Ecto neural progenitor cell (in vitro differentiated cells): Measurements from ENCODE around the gene OR51S1.
"Not testable (repeated sequence)": the region's sequence is repeated elsewhere in the genome, so short reads cannot be mapped to it uniquely, and the experiment has no call there.

Source experiments
- DNase-seq: peaks from one replicate; pipeline ENCODE4 v3.0.0-alpha.2; 2018; ENCODE audit warnings: low spot score

OR51S1 gene, protein sequence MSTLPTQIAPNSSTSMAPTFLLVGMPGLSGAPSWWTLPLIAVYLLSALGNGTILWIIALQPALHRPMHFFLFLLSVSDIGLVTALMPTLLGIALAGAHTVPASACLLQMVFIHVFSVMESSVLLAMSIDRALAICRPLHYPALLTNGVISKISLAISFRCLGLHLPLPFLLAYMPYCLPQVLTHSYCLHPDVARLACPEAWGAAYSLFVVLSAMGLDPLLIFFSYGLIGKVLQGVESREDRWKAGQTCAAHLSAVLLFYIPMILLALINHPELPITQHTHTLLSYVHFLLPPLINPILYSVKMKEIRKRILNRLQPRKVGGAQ

DNA sequence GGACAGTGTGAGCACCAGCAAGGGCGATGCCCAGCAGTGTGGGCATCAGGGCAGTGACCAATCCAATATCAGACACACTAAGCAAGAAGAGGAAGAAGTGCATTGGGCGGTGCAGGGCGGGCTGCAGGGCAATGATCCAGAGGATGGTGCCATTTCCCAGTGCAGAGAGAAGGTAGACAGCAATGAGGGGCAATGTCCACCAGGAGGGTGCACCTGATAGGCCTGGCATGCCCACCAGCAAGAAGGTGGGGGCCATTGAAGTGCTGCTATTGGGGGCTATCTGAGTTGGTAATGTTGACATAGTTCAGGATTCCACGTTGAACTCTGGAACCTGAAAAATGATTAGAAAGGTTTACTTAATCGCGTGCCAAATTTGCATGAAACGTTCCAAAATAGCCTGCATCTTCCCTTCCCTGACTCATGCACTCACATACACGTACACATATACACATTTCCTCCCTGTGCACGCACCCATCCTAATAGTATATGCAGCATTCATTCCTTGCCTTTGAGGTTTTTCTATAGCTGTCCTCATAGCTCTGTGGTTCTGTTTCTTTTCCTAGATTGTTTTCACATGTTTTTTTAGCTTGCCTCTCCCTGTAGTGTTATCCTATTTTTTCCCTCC is at the start of gene OR51S1:
Gene OR51S1, minus strand, starts transcription at position 301 of the 625 bp plus-strand sequence. Its CDS starts 0 bp downstream, at position 301.
- no peak for DNase-seq

DNA sequence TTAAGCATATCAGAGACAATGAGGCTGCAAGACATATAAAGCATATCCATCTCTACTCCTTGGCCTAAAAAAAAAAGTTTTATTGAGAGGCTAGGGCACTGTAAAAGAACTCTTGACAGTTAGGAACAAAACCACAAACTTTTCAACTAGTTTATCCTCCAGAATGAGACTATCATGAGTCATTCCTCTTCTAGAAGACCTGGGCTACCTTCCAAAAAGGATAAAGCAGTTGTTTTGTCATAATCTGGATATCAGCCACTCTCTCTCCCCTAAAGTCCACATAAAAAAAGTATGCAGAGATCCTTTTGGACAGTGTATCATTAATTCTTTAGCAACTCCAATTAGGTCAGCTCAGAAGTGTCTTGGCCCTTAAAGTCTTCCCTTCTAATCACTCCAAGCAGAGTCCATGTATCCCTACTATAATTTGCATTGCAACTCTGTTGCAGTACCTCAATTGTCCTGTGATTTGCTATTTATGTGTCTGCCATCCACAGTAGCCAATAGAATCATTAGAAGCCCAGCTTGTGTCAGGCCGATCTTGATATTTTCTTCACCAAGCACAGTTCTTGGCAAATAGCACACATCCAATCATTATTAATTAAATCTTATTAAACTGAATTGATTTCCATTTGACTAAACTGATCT is 43.1 kb upstream of the OR51S1 start:
- DNase-seq: no peak

DNA sequence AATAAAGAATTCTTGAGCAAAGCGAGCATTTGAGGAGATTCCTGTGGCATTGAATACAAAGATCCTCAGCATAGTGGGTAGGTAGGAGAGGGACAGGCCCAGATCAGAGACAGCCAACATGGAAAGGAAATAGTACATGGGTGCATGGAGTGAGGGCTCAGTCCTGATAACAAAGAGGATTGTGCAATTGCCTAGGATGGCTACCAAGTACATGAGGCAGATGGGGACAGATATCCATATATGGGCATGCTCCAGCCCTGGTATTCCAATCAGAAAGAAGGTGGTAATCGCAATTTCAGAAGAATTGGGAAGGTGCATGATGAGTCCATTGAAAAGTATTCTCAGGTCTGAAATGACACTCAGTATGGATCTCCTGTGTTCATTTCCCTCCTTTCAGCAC is 41.3 kb upstream of the OR51S1 start:
- DNase-seq: no peak

GRCh38 chr11:4887591-4887990 is 38.6 kb upstream of the OR51S1 start:
- DNase-seq: no peak

- no peak for DNase-seq
These were observed 37.2 kb upstream of the OR51S1 start for GRCh38 chr11:4886186-4886585.

GRCh38 chr11:4884361-4884760 is 35.4 kb upstream of the OR51S1 start:
- no peak for DNase-seq

DNA sequence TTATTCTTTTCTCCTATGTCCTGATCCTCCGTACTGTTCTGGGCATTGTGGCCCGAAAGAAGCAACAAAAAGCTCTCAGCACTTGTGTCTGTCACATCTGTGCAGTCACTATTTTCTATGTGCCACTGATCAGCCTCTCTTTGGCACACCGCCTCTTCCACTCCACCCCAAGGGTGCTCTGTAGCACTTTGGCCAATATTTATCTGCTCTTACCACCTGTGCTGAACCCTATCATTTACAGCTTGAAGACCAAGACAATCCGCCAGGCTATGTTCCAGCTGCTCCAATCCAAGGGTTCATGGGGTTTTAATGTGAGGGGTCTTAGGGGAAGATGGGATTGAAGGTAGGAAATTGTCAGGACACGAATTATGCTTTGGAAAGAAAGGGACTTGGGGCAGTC is 33.5 kb upstream of the OR51S1 start:
- no peak for DNase-seq

DNA sequence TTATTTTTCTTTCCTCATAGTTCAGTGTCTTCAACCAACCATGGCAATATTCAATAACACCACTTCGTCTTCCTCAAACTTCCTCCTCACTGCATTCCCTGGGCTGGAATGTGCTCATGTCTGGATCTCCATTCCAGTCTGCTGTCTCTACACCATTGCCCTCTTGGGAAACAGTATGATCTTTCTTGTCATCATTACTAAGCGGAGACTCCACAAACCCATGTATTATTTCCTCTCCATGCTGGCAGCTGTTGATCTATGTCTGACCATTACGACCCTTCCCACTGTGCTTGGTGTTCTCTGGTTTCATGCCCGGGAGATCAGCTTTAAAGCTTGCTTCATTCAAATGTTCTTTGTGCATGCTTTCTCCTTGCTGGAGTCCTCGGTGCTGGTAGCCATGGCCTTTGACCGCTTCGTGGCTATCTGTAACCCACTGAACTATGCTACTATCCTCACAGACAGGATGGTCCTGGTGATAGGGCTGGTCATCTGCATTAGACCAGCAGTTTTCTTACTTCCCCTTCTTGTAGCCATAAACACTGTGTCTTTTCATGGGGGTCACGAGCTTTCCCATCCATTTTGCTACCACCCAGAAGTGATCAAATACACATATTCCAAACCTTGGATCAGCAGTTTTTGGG is 33.0 kb upstream of the OR51S1 start, which contains the start of gene OR51T1:
Gene OR51T1, plus strand, starts transcription at position 41 of the 641 bp plus-strand sequence. Its CDS starts 0 bp downstream, at position 41.
- no peak for DNase-seq

DNA sequence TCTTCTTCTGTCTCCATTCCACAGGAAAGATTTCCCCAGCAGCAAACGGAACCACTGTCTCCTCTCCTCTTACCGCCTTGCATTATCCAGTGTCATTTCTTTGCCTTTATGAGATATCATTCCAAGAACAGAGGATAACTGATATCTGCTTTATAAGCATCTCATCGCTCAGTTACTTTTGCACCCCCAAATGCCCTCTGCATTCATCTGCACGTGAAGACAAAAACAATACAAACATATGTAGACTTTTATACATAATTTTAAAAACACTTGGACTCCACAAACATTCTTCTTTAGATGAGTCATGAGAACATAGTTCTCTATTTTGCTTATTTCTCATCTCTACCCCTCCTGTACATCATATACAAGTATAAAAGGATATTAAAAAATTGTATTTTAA is 32.2 kb upstream of the OR51S1 start:
- DNase-seq: no peak

DNA sequence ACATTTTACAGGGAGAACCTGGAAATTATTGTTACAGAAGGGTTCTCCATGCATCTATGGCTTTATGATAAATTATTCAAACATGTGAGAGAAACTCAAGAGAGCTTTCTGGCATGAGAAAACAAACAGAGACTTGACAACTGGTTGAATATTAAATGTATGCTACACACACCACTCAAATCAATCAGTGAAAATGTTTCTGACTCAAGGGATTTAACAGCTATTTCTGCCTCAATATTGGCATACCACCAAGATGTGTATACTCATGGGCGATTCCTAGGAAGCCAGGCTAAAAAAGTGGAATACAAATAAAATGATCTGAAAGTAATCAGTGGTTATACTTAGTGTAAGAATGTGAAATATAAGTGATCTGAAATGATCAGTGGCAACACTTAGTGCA is 16.8 kb upstream of the OR51S1 start:
- DNase-seq: no peak

GRCh38 chr11:4863876-4864275 is 14.9 kb upstream of the OR51S1 start:
- no peak for DNase-seq

DNA sequence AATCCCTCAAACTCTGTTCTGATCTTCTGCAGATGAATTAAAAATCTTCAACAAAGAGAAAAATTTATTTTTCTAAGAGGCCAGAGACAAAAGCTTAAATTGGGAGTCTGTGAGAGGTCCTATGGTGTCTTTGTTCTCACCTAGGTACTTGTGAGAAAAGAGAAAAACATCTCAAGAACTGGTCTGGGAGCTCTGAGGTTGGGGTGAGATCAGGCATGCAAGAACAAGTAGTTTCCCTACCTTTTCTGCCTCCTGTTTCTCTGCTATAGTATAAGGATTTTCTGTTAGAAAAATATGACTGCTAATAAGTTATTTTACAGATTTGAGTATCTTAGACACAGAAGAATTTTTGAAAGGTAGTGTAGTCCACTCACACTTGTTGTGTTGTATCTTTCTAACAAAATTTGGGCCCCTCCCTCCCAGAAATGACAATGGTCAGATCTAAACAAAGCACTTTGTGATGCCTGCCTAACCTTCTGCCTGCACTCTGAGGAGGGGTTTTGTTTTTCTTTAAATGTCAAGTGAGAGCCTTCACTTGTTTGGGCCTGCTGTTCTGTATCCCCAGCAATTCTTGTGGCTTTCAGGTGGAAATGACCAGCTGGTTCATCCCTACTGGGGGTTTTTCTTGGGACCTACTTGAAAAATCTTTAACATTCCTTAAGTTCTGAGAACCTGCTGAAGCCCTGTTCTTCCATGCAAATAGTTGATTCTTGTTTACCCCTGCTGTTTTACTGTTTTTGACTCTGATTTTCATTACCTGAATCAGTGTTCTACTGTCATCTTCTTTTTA is 13.6 kb upstream of the OR51S1 start:
- no peak for DNase-seq

DNA sequence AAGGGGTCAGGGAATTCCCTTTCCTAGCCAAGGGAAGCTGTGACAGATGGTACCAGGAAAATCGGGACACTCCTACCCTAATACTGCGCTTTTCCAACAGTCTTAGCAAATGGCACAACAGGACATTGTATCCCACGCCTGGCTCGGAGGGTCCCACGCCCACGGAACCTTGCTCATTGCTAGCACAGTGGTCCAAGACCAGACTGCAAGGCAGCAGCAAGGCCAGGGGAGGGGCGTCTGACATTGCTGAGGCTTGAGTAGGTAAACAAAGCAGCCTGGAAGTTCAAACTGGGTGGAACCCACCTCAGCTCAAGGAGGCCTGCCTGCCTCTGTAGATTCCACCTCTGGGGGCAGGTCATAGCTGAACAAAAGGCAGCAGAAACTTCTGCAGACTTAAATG is 5.3 kb upstream of the OR51S1 start:
- not testable (repeated sequence) for DNase-seq

DNA sequence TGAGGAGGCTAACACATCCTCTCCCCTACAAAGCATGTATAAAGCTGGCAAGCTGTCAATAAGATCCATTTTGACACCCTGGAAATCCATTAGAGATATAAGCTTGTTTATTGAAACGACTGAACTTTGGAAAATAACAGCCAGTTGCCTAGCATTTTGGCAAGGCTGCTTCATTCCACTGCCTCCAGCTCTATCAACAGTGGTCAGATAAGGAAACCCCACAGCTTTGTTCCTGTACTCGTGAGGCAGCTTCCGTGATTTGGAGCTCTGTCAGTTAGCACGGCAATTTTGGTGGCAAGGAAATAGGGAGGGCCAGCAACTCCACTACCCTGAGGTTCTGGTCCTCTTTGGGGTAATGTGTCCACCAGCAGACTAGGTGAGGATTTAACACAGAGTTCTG is 2.0 kb upstream of the OR51S1 start:
- no peak for DNase-seq

GRCh38 chr11:4839851-4840549 is 9.0 kb downstream of the OR51S1 start:
- no peak for DNase-seq

- no peak for DNase-seq
These were observed 18.1 kb downstream of the OR51S1 start for GRCh38 chr11:4830909-4831308.

- no peak for DNase-seq
These were observed 18.7 kb downstream of the OR51S1 start for GRCh38 chr11:4830346-4830745.

- no peak for DNase-seq
These were observed 22.6 kb downstream of the OR51S1 start for GRCh38 chr11:4826425-4826824.

DNA sequence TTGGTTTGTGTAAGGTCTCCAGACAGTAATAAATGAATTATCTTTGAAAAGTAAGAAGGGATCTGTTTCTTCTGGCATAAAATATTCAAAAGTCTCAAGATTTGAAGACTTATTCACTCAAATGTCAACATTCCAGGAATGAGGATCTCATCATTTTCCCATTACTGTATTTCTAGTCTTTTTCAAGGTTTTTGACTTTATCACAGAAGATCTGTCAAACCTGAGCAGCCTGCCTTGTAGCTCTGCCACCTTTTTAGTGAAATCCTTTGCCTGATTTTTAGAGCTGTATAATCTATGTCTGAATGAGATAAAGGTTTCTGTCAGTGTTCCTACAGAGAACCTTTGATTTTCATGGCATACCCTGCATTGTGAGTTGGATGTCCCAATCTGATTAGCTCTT is 23.9 kb downstream of the OR51S1 start:
- DNase-seq: no peak

DNA sequence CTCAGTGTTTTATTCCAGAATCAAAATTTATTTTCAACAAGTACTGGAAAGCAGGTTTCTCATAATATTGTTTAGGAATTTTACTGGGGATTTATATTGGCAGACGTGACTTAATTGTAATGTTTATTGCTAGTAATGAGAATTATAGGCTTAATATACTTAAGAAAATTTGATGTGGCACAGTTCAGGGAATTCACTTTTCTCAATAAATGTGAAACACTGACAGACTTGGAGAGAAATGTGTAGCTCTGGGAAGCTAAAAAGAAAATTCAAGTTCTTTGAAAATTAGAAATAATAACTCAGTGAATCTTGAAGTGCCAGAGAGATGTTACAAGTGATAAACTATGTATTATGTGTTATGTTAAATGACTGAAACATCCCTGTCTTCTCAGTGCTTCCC is 28.0 kb downstream of the OR51S1 start, which contains the start of gene OR51F2:
Gene OR51F2, plus strand, starts transcription at position 301 of the 400 bp plus-strand sequence. CDS start 101 bp downstream, outside the sequence.
- DNase-seq: no peak

- no peak for DNase-seq
These were observed 39.8 kb downstream of the OR51S1 start for GRCh38 chr11:4809246-4809645.
